Esophagus (tissue), 2 donors: ENCODE measurements around the gene CDC6. TPM values are rescaled to one million over a fixed set of nuclear protein-coding genes. Genes with fewer than 3 reads are reported as not detected.

Experiments
- H3K27ac ChIP-seq, 2 donors: one replicate each; pipeline ENCODE4 v1.5.1; 2013; ENCODE audit warnings: low read depth in 2 of 2, mild to moderate bottlenecking in 2 of 2, inconsistent platforms in 1 of 2, low read length in 1 of 2, moderate library complexity in 1 of 2
- H3K27me3 ChIP-seq, 2 donors: one replicate each; pipeline ENCODE4 v1.6.1; 2013; ENCODE audit warnings: low read length in 2 of 2, control low read depth in 1 of 2, mild to moderate bottlenecking in 1 of 2; ENCODE audit not compliant: insufficient read depth in 2 of 2, control insufficient read depth in 1 of 2
- H3K36me3 ChIP-seq, 2 donors: one replicate each; pipeline ENCODE4 v1.6.1; 2013; ENCODE audit warnings: low read length in 1 of 2; ENCODE audit not compliant: control insufficient read depth in 2 of 2, insufficient read depth in 2 of 2
- H3K4me1 ChIP-seq, 2 donors: one replicate each; pipeline ENCODE4 v1.6.1; 2013; ENCODE audit warnings: low read length in 1 of 2; ENCODE audit not compliant: control insufficient read depth in 2 of 2, insufficient read depth in 2 of 2
- H3K4me3 ChIP-seq, 2 donors: one replicate each; pipeline ENCODE4 v1.5.1; 2013; ENCODE audit warnings: low read length in 2 of 2, mild to moderate bottlenecking in 2 of 2, low read depth in 1 of 2, moderate library complexity in 1 of 2
- H3K9me3 ChIP-seq, 2 donors: one replicate each; pipeline ENCODE4 v1.6.1; 2013; ENCODE audit warnings: mild to moderate bottlenecking in 2 of 2, low read depth in 1 of 2, low read length in 1 of 2, moderate library complexity in 1 of 2; ENCODE audit not compliant: control insufficient read depth in 2 of 2, insufficient read depth in 1 of 2
- WGBS, 2 donors: extraction: QIAGEN DNeasy Blood & Tissue Kit; methylation state at CpG; one replicate each; pipeline ENCODE4 v1.1.7; 2013; 5-methylcytosine and 5-hydroxymethylcytosine counted together
- polyA plus RNA-seq, 2 donors: library from polyadenylated mRNA; stranded (reverse); fragments of 200-250 nt; gene quantifications; one replicate each; pipeline ENCODE4 v1.2.3, GENCODE V29; 2013
- donor health status: healthy with polysubstance abuse.
- donor health status: Bipolar disorder and iron deficiency.

The CDC6 gene
- polyA plus RNA-seq, 2 donors = 5.1 to 7.5 TPM

DNA sequence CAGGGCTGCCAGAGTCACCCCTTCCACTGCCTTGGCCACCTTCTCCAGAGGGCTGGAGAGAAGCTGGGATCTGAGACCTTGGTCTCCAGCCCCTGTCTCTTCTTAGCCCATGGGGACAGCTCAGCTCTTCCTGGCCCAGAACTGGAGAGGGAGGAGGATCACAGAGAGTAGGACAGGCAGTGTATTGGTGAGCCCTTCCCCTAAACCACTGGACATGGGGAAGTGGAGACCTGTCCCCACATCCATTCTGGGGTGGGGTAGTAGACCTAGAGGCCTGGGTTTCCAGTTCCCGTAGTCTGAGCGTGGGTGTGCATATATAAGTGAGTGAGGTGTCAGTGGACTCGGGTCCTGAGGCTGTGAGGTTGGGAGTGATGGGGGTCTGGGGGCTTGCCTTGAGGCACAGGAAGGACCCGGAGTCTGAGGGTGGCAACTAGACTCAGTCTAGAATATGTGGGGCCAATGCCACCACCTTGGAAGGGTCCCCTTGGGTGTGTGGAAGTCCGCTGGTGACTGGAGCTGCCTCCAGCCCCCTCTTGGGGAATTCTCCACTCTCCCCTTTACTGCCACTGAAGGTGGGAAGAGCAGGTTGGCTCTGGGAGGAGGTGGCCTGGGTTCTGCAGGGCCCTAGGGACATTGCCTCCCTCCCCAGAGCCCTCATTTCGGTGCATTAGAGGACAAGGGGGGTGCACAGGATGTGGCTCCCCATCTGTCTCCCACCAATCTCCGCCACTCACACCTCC lies 56.9 kb downstream of the CDC6 start:
- peaks cover 0 to 3% of the 10 kb centered on the region in 2 donors for H3K36me3 ChIP-seq
- H3K27ac ChIP-seq = peak overlapping the region; percentile 93 to 98
- H3K27me3 ChIP-seq = no peaks in the 10 kb centered on the region
- H3K4me3 ChIP-seq = peak overlapping the region; percentile 19 to 63
- H3K4me1 ChIP-seq = peaks cover 7 to 44% of the 10 kb centered on the region in 2 donors
- H3K9me3 ChIP-seq = no peaks in the 10 kb centered on the region
- 37 to 42% methylated on average over 7 of the region's 7 CpGs for WGBS, 2 donors

DNA sequence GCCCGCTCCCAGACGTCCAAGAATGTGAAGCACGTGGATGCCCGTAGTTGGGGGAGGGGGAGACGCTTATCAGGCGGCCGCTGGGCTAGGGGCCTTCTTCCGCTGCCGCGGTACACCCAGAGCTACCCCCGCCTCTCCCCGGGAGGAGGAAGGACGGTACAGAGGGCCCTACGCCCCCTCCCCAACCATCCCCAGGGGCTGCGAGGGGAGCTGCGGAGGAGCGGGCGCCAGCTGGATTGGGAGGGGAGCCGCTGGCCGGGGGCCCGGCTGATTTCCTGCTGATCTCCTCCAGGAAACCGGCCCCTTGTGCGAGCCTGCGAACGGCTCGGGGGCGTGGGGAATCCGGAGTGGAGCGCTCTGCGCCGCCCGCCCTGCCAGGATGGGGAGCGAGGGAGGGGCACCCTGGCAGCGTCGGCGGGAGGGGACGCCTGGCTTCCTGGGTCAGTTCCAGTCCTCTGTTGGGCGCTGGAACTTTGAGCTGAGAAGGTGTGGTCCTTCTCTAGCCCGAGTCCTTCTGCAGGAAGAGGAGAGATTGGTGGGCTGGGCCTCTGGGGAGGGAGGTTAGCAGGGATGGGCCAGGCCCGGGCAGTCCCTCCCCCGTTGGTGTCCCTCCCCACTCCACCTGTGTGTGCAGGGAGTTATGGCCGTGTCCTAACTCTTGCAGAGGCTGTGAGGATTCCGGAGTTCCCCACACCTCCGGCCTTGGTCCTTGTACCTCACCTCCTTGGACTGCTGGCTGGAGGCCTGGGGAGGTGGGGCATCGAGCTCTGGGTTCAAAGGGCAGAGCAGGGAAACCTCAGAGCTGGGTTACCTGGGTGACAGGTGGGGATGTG lies 57.7 kb downstream of the CDC6 start:
- Histone ChIP-seq H3K27ac (peak overlapping the region; percentile 93 to 98), H3K4me1 (peaks cover 7 to 50% of the 10 kb centered on the region in 2 donors), H3K27me3 (no peaks in the 10 kb centered on the region), H3K36me3 (peaks cover 0 to 3% of the 10 kb centered on the region in 2 donors), H3K9me3 (no peaks in the 10 kb centered on the region), H3K4me3 (peak overlapping the region; percentile 19 to 44)
- WGBS, 2 donors = 2 to 5% methylated on average over 43 to 45 of the region's 45 CpGs

DNA sequence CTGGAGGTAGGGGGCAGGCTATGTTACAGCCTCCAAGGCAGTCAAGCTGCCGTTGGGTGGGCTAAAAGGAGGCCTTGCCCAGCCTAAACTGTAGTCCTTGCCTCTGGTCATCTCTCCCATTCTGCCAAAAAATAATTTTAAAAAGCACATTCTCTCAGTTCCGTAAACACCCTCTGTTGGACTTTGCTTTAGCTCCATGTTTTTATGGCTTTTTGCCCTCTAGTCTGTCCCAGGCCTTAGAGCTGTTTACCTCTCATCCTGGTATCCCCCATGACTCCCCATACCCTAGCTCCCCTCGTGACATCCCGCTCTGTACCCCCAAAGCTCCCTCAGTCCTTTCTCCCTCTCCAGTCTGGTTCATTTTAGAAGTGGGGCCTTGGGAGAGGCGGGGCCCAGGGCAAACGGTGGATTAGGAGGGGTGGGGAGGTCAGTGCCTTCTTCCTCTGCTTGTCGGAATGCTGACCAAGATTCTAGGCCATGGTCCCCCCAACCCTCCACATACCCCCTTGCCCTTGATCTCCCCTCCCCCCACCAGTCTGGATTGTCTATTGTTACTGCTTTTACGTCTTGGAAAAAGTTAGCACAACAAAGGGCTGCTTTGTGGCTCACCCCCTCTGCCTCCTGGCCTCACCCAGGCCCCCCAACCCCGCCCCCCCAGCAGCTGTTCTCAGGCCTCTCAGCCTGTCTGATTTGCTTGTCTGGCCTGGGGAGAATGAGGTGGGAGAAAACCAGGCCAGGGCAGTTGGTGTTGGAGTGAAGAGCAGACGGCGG lies 58.5 kb downstream of the CDC6 start:
- H3K9me3 ChIP-seq = no peaks in the 10 kb centered on the region
- H3K36me3 ChIP-seq = peaks cover 0 to 3% of the 10 kb centered on the region in 2 donors
- no peaks in the 10 kb centered on the region for H3K27me3 ChIP-seq
- peaks cover 7 to 48% of the 10 kb centered on the region in 2 donors for H3K4me1 ChIP-seq
- 37 to 48% methylated on average over 11 of the region's 11 CpGs for WGBS, 2 donors
- H3K27ac ChIP-seq = peak overlapping the region; percentile 93 to 98
- peak overlapping the region; percentile 19 to 44 for H3K4me3 ChIP-seq

DNA sequence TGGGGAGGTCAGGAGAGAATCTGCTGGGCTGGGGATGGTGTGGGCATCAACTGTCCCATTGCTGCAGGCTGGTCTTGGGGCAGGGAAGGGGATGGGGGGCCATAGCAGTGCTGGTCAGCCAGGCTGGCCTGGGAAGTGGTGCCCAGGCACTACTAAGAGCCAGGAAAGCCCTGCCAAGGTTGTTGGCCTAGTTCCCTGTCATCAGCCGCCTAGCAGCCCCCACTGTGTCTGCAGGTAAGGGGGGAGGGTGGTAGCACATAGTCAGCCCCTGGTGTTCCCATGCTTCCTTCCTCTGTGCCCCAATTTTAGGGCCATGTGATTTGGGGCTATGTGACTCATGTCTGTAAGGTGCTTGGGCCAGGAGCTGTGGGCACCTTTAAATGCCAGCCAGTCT lies 59.1 kb downstream of the CDC6 start:
- Histone ChIP-seq H3K4me3 (no peak overlapping the region), H3K27me3 (no peaks in the 10 kb centered on the region), H3K36me3 (peaks cover 0 to 6% of the 10 kb centered on the region in 2 donors), H3K4me1 (peaks cover 7 to 48% of the 10 kb centered on the region in 2 donors), H3K27ac (peak overlapping the region; percentile 80 to 93), H3K9me3 (no peaks in the 10 kb centered on the region)
- WGBS, 2 donors = 37 to 45% methylated on average over 1 of the region's 1 CpG

DNA sequence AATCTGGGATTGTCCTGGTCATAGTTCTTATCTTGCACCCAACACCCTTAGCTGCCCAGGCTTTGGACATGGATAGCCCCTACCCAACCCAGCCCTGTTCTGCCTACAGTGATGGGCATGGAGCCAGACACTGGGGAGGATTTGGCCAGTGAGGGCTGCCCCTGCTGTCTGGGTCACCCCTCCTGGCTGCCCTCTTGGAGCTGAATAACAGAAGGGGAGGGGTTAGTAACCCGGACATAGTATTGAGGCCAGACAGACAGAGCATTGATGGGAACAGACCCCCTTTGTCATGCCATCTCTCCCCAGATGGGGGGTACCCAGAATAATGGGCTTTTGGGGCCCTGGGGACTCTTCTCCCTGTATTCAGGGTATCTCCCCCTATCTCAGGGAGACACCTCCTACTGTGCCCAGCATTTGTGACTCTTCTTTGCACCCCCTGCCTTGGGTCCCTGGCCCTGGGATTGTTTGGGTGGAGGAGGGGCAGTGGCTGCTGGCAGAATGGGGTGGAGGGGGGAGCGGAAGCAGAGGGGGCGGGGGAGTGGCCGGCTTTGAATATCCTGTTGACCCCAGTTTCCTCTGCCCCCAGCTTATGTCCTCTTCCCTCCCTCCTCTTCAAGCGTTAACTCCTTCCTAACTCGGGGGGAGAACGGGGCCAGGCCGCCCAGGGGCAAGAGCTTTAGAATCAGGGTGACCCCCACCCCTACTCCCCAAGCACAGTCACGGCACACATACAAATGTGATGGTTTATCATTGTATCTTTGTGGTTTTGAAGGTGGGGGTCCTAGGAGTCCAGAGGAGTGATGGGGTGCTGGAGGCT lies 59.8 kb downstream of the CDC6 start:
- H3K36me3 ChIP-seq = peaks cover 6 to 12% of the 10 kb centered on the region in 2 donors
- 43 to 49% methylated on average over 5 to 9 of the region's 9 CpGs for WGBS, 2 donors
- no peaks in the 10 kb centered on the region for H3K9me3 ChIP-seq
- H3K4me3 ChIP-seq = no peak overlapping the region
- peaks cover 10 to 48% of the 10 kb centered on the region in 2 donors for H3K4me1 ChIP-seq
- H3K27me3 ChIP-seq = no peaks in the 10 kb centered on the region
- H3K27ac ChIP-seq = peak overlapping the region in 1 of 2 donors; percentile 39

DNA sequence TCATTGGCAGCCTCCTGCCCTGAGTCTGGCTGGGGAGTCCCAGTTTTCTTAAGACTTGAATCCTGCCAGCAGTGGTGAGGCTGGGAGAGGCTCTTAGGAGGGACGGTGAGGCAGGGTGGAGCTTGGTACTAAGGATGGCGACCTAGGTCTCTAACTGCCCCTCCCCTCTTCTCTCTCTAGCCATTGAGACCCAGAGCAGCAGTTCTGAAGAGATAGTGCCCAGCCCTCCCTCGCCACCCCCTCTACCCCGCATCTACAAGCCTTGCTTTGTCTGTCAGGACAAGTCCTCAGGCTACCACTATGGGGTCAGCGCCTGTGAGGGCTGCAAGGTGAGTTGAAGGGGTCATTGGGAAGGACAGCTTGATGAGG lies 60.4 kb downstream of the CDC6 start:
- Histone ChIP-seq H3K36me3 (peaks cover 6 to 16% of the 10 kb centered on the region in 2 donors), H3K27ac (peak overlapping the region; percentile 20 to 39), H3K9me3 (no peaks in the 10 kb centered on the region), H3K4me1 (peaks cover 10 to 48% of the 10 kb centered on the region in 2 donors), H3K4me3 (no peak overlapping the region), H3K27me3 (no peaks in the 10 kb centered on the region)
- 47 to 48% methylated on average over 5 of the region's 5 CpGs for WGBS, 2 donors

DNA sequence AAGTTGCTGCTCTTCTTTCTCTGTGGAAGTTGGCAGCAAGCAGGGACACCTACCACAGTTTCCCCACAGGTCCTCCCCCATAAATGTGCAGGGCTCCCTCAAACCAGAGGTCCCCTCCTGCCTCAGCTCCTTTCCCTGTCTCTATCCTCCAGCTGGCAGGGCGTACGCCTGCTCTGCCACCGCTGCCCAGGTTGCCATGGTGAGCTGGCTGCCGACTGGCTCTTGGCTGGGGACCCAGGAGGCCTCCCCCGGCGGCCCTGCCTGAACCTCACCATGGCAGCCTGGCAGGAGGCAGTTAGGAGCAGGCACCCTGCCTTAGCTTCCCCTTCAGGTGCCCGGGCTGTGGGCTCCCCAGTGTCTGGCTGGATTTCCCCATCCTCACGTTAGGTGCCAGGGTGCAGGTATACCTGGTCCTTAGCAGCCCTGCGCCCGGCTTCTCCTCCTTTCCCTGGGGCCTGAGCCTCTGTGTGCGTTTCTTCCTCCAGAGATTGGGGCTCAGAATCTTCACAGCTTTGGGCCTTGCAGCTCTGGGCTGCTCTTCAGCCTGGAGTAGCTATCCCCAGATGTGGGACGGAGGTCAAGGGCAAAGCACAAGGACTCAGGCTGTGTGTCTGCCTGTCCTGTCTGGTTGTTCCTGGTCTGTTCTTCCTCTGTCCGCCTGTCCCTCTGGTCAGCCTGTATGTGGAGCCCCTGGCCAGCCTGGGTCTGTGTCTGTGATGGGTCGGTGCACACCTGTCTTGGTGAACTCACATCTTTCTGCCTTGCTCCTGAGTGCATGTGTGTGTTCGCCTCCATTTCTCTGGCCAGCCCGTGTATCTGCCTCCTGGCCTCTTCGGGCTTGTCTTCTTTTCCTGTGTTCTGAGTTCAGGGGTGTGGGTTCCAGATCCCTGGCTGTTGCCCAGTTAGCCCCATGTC lies 61.1 kb downstream of the CDC6 start:
- peaks cover 10 to 47% of the 10 kb centered on the region in 2 donors for H3K4me1 ChIP-seq
- 32 to 39% methylated on average over 17 of the region's 17 CpGs for WGBS, 2 donors
- H3K27ac ChIP-seq = peak overlapping the region; percentile 44 to 77
- H3K36me3 ChIP-seq = peaks cover 6 to 16% of the 10 kb centered on the region in 2 donors
- no peak overlapping the region for H3K4me3 ChIP-seq
- no peaks in the 10 kb centered on the region for H3K9me3 ChIP-seq
- H3K27me3 ChIP-seq = no peaks in the 10 kb centered on the region

DNA sequence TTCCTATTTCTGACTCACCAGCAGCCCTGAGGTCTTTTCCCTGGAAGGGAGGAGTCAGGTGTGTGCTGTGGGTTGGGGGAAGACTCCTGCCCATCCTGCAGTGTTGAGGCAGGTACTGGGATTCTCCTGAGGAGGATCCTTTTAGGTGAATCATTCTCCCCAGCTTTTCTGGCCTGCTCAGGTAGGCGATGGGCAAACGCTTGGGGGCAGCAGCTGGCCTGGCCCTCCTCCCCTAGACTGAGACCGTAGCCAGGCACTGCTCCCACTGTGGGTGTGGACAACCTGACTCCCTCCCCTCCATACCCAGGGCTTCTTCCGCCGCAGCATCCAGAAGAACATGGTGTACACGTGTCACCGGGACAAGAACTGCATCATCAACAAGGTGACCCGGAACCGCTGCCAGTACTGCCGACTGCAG lies 61.8 kb downstream of the CDC6 start:
- no peaks in the 10 kb centered on the region for H3K27me3 ChIP-seq
- peaks cover 6 to 16% of the 10 kb centered on the region in 2 donors for H3K36me3 ChIP-seq
- peaks cover 10 to 43% of the 10 kb centered on the region in 2 donors for H3K4me1 ChIP-seq
- H3K9me3 ChIP-seq = no peaks in the 10 kb centered on the region
- no peak overlapping the region for H3K4me3 ChIP-seq
- peak overlapping the region; percentile 44 to 77 for H3K27ac ChIP-seq
- WGBS, 2 donors = 28 to 50% methylated on average over 10 of the region's 10 CpGs
